ENCODE results near the gene NCS1.

The NCS1 gene

GRCh38 chr9:130172161-130172857 lies at the start of gene NCS1:
TSS of gene NCS1 (plus strand) at chr9:130172404. CDS start at chr9:130172664, 260 bp downstream.
- peak within 1 kb of the TSS; percentile 63; the same call in 1 of the 2 replicates for H3K27ac ChIP-seq
- TF ChIP-seq, protein P1, sequence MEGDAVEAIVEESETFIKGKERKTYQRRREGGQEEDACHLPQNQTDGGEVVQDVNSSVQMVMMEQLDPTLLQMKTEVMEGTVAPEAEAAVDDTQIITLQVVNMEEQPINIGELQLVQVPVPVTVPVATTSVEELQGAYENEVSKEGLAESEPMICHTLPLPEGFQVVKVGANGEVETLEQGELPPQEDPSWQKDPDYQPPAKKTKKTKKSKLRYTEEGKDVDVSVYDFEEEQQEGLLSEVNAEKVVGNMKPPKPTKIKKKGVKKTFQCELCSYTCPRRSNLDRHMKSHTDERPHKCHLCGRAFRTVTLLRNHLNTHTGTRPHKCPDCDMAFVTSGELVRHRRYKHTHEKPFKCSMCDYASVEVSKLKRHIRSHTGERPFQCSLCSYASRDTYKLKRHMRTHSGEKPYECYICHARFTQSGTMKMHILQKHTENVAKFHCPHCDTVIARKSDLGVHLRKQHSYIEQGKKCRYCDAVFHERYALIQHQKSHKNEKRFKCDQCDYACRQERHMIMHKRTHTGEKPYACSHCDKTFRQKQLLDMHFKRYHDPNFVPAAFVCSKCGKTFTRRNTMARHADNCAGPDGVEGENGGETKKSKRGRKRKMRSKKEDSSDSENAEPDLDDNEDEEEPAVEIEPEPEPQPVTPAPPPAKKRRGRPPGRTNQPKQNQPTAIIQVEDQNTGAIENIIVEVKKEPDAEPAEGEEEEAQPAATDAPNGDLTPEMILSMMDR (conservative IDR thresholded peaks at IDR 0.05) = no peak

DNA sequence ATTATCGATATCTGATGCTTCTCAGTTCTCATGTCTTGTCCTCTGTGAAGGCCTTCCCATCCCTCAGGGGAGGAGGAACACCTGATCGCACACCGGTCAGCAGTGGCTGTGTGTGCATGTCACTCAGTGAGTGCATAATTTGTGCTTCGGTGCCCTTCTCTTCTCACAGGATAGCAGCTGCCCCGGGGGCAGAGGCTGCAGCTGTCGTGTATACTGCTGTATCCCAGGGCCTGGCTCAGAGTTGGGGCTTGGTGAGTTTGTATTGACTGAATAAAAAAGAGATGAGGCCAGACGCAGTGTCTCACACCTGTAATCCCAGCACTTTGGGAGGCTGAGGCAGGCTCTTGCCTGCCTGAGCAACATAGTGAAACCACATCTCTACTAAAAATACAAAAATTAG lies 49.7 kb upstream of the NCS1 start:
- no peak overlapping the region for H3K27ac ChIP-seq
- TF ChIP-seq, protein P1 (conservative IDR thresholded peaks at IDR 0.05) = no peak

GRCh38 chr9:130124085-130124860 lies 47.9 kb upstream of the NCS1 start:
- no peak overlapping the region for H3K27ac ChIP-seq

GRCh38 chr9:130126721-130127433 lies 45.3 kb upstream of the NCS1 start:
- H3K27ac ChIP-seq = peak overlapping the region; percentile 38
- TF ChIP-seq, protein P1 (conservative IDR thresholded peaks at IDR 0.05) = no peak

More at GRCh38 chr9:130124085-130124860, 47.9 kb upstream of the NCS1 start:
- TF ChIP-seq, protein P1 (conservative IDR thresholded peaks at IDR 0.05) = no peak

DNA sequence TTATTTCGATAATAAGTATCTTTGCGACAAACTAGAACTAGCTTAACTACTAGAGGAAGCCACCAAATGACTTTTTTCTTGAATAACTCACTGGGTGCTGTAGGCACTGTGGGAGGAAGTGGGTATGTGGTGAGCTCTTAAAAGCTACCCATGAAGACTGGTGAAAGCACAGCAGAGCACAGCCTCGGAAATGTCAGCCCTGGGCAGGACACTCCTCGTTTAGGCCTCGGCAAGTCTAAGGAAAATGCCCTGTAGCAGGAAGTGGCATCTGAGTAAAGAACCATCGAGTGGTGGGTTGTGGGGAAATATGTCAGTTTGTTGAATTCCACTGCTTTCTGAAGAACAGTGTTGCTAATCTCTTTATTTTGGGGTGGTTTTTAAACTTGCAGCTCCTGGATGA lies 44.0 kb upstream of the NCS1 start:
- H3K27ac ChIP-seq = no peak overlapping the region

GRCh38 chr9:130128733-130129431 lies 43.3 kb upstream of the NCS1 start:
- no peak overlapping the region for H3K27ac ChIP-seq
- TF ChIP-seq, protein P1 (conservative IDR thresholded peaks at IDR 0.05) = no peak

More for the DNA sequence above, 44.0 kb upstream of the NCS1 start:
- TF ChIP-seq, protein P1 (conservative IDR thresholded peaks at IDR 0.05) = no peak

Measured in VCaP (cell line).